ENCODE results near the gene ANKRD18A. TPM values are rescaled to one million over a fixed set of nuclear protein-coding genes. Genes with fewer than 3 reads are reported as not detected.
A peak's percentile ranks its signal among the peaks of the same experiment; 100 is the strongest.

ANKRD18A gene
- total RNA-seq, 1 donor from 2014 or later = 2.6 TPM

- DNase-seq = no peak
- Histone ChIP-seq H3K4me1 (peaks cover 27% of the 10 kb centered on the region), H3K27ac (replicated peaks) (peak overlapping the region; percentile 87), H3K4me3 (peak overlapping the region; percentile 67), H3K9me3 (replicated peaks) (no peaks in the 10 kb centered on the region), H3K36me3 (no peaks in the 10 kb centered on the region), H3K27me3 (ENCODE audit: low read depth) (no peaks in the 10 kb centered on the region)
- no peak for TF ChIP-seq CTCF (IDR thresholded peaks at IDR 0.05; ENCODE audit: borderline replicate concordance)
- intact Hi-C loops (cut with micrococcal nuclease) = no loop called here
Measured at GRCh38 chr9:38652486-38652885, 32.1 kb upstream of the ANKRD18A start.

- H3K27ac ChIP-seq (replicated peaks) = peak overlapping the region; percentile 87
- no peak for DNase-seq
- no peaks in the 10 kb centered on the region for H3K36me3 ChIP-seq
- peaks cover 27% of the 10 kb centered on the region for H3K4me1 ChIP-seq
- peak overlapping the region; percentile 67 for H3K4me3 ChIP-seq
- no peak for TF ChIP-seq CTCF (IDR thresholded peaks at IDR 0.05; ENCODE audit: borderline replicate concordance)
- intact Hi-C loops (cut with micrococcal nuclease) = no loop called here
- H3K9me3 ChIP-seq (replicated peaks) = no peaks in the 10 kb centered on the region
- H3K27me3 ChIP-seq (ENCODE audit: low read depth) = no peaks in the 10 kb centered on the region
Measured at GRCh38 chr9:38652044-38652443, 31.6 kb upstream of the ANKRD18A start.

- peak; percentile 47 for DNase-seq
- Histone ChIP-seq H3K27ac (replicated peaks) (peak overlapping the region; percentile 87), H3K9me3 (replicated peaks) (no peaks in the 10 kb centered on the region), H3K4me3 (peak overlapping the region; percentile 67), H3K27me3 (ENCODE audit: low read depth) (no peaks in the 10 kb centered on the region), H3K4me1 (peaks cover 27% of the 10 kb centered on the region), H3K36me3 (no peaks in the 10 kb centered on the region)
- intact Hi-C loops (cut with micrococcal nuclease) = no loop called here
- no peak for TF ChIP-seq CTCF (IDR thresholded peaks at IDR 0.05; ENCODE audit: borderline replicate concordance)
Measured at GRCh38 chr9:38651400-38652042, 31.1 kb upstream of the ANKRD18A start.

- peak overlapping the region; percentile 67 for H3K4me3 ChIP-seq
- peak overlapping the region; percentile 87 for H3K27ac ChIP-seq (replicated peaks)
- H3K36me3 ChIP-seq = no peaks in the 10 kb centered on the region
- no peaks in the 10 kb centered on the region for H3K9me3 ChIP-seq (replicated peaks)
- peaks cover 27% of the 10 kb centered on the region for H3K4me1 ChIP-seq
- no peak for TF ChIP-seq CTCF (IDR thresholded peaks at IDR 0.05; ENCODE audit: borderline replicate concordance)
- intact Hi-C loops (cut with micrococcal nuclease) = no loop called here
- H3K27me3 ChIP-seq (ENCODE audit: low read depth) = no peaks in the 10 kb centered on the region
- DNase-seq = no peak
Measured at GRCh38 chr9:38650564-38650963, 30.2 kb upstream of the ANKRD18A start.

GRCh38 chr9:38649731-38650363 lies 29.5 kb upstream of the ANKRD18A start:
- no peak for TF ChIP-seq CTCF (IDR thresholded peaks at IDR 0.05; ENCODE audit: borderline replicate concordance)
- peak overlapping the region; percentile 87 for H3K27ac ChIP-seq (replicated peaks)
- no peaks in the 10 kb centered on the region for H3K9me3 ChIP-seq (replicated peaks)
- H3K4me3 ChIP-seq = peak overlapping the region; percentile 67
- H3K4me1 ChIP-seq = peaks cover 21% of the 10 kb centered on the region
- H3K27me3 ChIP-seq (ENCODE audit: low read depth) = no peaks in the 10 kb centered on the region
- H3K36me3 ChIP-seq = no peaks in the 10 kb centered on the region
- intact Hi-C loops (cut with micrococcal nuclease) = no loop called here
- peak; percentile 39 for DNase-seq

Data from left ventricle myocardium inferior (tissue), 1 donor.